ENCODE measurements around the gene SRSF2. TPM values are rescaled to one million over a fixed set of nuclear protein-coding genes. Genes with fewer than 3 reads are reported as not detected.

The SRSF2 gene
- total RNA-seq, 1 donor from 2014 or later: 329 TPM

DNA sequence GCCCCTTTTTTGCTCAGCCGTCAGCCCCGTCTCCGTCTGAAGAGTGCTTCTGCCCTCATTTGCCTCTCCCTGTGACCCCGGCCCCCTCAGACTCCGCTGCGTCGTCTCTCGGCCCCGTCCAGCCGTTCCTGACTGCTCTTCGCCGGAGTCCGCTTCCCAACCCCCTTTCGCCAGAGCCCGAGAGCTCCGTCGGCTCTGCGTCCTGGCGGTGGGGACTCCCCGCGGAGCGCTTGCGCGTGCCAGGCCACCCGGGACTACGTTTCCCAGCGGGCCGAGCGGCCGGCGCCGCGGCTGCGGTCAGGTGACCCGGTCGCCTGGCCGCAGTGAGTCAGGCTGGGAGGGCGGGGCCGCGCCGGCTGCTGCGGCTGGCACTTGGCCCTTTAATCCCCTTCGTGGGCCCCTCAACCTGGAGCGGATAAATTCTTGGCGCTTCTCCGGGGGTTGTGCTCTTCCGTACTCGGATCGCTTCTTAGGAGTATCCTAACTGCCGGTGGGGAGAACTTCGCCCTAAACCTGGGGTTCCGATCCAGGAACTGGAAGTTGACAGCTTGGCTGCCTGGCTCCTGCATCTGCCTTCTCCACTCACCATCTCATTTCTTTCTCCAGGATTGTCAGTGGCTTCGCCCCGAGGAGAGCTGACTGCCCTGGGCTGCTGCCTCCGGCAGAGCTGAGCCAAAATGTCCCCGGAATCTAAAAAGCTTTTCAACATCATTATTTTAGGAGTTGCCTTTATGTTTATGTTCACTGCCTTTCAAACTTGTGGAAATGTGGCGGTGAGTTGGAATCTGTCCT lies 741 bp upstream of the SRSF2 start, which contains the start of gene MFSD11:
MFSD11 (plus strand) TSS at position 444 of the 792 bp plus-strand sequence; CDS start at position 678, 234 bp downstream.
- Mint-ChIP-seq H3K4me3 (peak within 1 kb of the TSS; percentile 95), H3K27me3 (ENCODE audit: insufficient read depth, low read depth) (peaks cover 4% of the 10 kb centered on the region), H3K36me3 (peaks cover 30% of the 10 kb centered on the region), H3K4me1 (peaks cover 51% of the 10 kb centered on the region), H3K27ac (peak within 1 kb of the TSS; percentile 96), H3K9me3 (no peaks in the 10 kb centered on the region)
- Histone ChIP-seq H4K20me1 (ENCODE audit: low read depth) (peaks cover 34% of the 10 kb centered on the region), H3K27ac (peak within 1 kb of the TSS; percentile 99), H3K36me3 (peaks cover 36% of the 10 kb centered on the region), H3K9me3 (ENCODE audit: low read depth) (no peaks in the 10 kb centered on the region), H3K27me3 (no peaks in the 10 kb centered on the region), H3K79me2 (ENCODE audit: low read depth) (peaks cover 64% of the 10 kb centered on the region), H2AFZ (replicated peaks) (peak within 1 kb of the TSS; percentile 74), H3K4me3 (peak within 1 kb of the TSS; percentile 90), H3K4me2 (peak within 1 kb of the TSS; percentile 98), H3K9ac (peak within 1 kb of the TSS; percentile 93), H3K4me1 (peaks cover 27% of the 10 kb centered on the region), H3F3A (ENCODE audit: low read depth) (peaks cover 49% of the 10 kb centered on the region)
- TF ChIP-seq, protein P1, sequence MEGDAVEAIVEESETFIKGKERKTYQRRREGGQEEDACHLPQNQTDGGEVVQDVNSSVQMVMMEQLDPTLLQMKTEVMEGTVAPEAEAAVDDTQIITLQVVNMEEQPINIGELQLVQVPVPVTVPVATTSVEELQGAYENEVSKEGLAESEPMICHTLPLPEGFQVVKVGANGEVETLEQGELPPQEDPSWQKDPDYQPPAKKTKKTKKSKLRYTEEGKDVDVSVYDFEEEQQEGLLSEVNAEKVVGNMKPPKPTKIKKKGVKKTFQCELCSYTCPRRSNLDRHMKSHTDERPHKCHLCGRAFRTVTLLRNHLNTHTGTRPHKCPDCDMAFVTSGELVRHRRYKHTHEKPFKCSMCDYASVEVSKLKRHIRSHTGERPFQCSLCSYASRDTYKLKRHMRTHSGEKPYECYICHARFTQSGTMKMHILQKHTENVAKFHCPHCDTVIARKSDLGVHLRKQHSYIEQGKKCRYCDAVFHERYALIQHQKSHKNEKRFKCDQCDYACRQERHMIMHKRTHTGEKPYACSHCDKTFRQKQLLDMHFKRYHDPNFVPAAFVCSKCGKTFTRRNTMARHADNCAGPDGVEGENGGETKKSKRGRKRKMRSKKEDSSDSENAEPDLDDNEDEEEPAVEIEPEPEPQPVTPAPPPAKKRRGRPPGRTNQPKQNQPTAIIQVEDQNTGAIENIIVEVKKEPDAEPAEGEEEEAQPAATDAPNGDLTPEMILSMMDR (IDR thresholded peaks at IDR 0.05): no peak
- TF ChIP-seq EZH2phosphoT487 (IDR thresholded peaks at IDR 0.05) (no peak), EZH2 (IDR thresholded peaks at IDR 0.05) (no peak)
- DNase-seq (ENCODE audit: low spot score): peak; percentile 98

DNA sequence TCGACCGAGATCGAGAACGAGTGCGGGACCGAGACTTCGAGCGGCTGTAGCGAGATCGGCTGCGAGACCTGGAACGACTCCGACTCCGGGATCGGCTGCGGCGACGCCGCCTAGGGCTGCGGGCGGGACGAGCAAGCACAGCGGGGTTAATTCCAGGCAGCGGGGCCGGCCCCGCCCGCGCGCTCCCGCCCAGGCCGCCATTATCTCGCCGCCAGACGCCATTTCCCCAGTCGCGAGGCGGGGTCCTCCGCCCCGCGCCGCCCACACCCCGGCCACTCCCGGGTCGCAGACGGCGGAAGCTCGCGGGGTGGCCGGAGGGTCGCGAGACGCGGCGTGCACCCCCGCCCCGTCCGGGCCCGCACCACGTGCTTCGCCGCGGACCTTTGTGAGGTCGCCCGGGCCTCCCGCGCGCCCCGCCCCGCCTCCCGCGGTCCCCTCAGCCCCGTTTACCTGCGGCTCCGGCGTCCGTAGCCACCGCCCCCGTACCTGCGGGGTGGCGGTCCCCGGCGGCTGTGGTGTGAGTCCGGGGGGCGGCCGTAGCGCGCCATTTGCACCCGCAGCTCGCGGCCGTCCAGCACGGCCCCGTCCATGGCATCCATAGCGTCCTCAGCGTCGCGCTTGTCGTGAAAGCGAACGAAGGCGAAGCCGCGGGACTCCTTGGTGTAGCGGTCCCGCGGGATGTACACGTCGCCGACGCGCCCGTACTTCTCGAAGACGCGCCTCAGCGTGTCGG lies 616 bp downstream of the SRSF2 start:
- peaks cover 46% of the 10 kb centered on the region for H4K20me1 ChIP-seq (ENCODE audit: low read depth)
- peak overlapping the region; percentile 79 for H3K27ac ChIP-seq
- peaks cover 39% of the 10 kb centered on the region for H3K36me3 ChIP-seq
- Mint-ChIP-seq H3K4me1 (peaks cover 51% of the 10 kb centered on the region), H3K36me3 (peaks cover 28% of the 10 kb centered on the region), H3K27ac (peak overlapping the region; percentile 99), H3K4me3 (peak overlapping the region; percentile 99), H3K9me3 (no peaks in the 10 kb centered on the region), H3K27me3 (ENCODE audit: insufficient read depth, low read depth) (peaks cover 4% of the 10 kb centered on the region)
- no peaks in the 10 kb centered on the region for H3K9me3 ChIP-seq (ENCODE audit: low read depth)
- peak overlapping the region; percentile 93 for H3K9ac ChIP-seq
- peaks cover 27% of the 10 kb centered on the region for H3K4me1 ChIP-seq
- H2AFZ ChIP-seq (replicated peaks): no peak overlapping the region
- no peaks in the 10 kb centered on the region for H3K27me3 ChIP-seq
- H3K79me2 ChIP-seq (ENCODE audit: low read depth): peaks cover 73% of the 10 kb centered on the region
- TF ChIP-seq EZH2 (IDR thresholded peaks at IDR 0.05): no peak
- TF ChIP-seq EZH2phosphoT487 (IDR thresholded peaks at IDR 0.05): no peak
- TF ChIP-seq, protein P1 (IDR thresholded peaks at IDR 0.05): peak; percentile 36
- peaks cover 62% of the 10 kb centered on the region for H3F3A ChIP-seq (ENCODE audit: low read depth)
- DNase-seq (ENCODE audit: low spot score): peak; percentile 91
- peak overlapping the region; percentile 98 for H3K4me2 ChIP-seq
- peak overlapping the region; percentile 90 for H3K4me3 ChIP-seq

DNA sequence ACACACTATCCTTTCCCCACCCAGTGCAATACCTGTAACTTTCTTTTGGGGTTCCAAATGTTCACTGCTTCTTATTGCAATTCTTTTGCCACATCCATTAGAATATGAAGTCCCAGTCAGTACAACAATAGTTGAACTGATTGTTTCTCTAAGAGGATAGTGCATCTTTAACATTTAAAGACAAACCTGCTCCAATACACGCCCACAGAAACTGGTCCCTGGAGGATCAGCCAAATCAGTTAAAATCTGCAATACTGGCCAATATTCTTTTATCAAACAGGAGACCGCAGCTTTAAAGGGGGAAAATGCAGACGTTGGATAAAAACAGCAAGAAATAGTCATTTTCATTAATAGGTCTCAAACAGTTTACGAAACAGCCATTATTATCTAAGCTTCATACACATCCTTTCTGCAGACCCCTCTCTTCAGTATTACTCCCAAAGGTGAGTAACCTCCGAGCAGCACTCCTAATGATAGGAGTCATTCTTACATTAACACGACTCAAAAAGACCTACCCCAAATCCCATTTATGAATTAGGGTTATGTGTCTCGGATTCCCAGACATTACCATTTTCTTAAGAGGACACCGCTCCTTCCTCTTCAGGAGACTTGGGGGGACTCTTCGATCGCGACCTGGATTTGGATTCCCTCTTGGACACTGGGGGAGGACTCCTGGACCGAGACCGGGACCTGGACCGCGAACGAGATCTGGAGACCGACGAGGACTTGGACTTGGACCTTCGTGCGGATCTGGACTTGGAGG lies 1.4 kb downstream of the SRSF2 start:
- peak overlapping the region; percentile 98 for H3K4me2 ChIP-seq
- Mint-ChIP-seq H3K4me3 (peak overlapping the region; percentile 99), H3K4me1 (peaks cover 48% of the 10 kb centered on the region), H3K27me3 (ENCODE audit: insufficient read depth, low read depth) (peaks cover 4% of the 10 kb centered on the region), H3K36me3 (peaks cover 28% of the 10 kb centered on the region), H3K9me3 (no peaks in the 10 kb centered on the region), H3K27ac (peak overlapping the region; percentile 99)
- H2AFZ ChIP-seq (replicated peaks): no peak overlapping the region
- H3K27me3 ChIP-seq: no peaks in the 10 kb centered on the region
- H3K27ac ChIP-seq: no peak overlapping the region
- peaks cover 27% of the 10 kb centered on the region for H3K4me1 ChIP-seq
- peaks cover 46% of the 10 kb centered on the region for H4K20me1 ChIP-seq (ENCODE audit: low read depth)
- no peak for DNase-seq (ENCODE audit: low spot score)
- H3K4me3 ChIP-seq: peak overlapping the region; percentile 90
- no peaks in the 10 kb centered on the region for H3K9me3 ChIP-seq (ENCODE audit: low read depth)
- peak overlapping the region; percentile 93 for H3K9ac ChIP-seq
- H3F3A ChIP-seq (ENCODE audit: low read depth): peaks cover 69% of the 10 kb centered on the region
- H3K36me3 ChIP-seq: peaks cover 35% of the 10 kb centered on the region
- TF ChIP-seq EZH2 (IDR thresholded peaks at IDR 0.05) (no peak), EZH2phosphoT487 (IDR thresholded peaks at IDR 0.05) (no peak)
- TF ChIP-seq, protein P1 (IDR thresholded peaks at IDR 0.05): no peak
- H3K79me2 ChIP-seq (ENCODE audit: low read depth): peaks cover 79% of the 10 kb centered on the region
